ENCODE data around the gene GXYLT2.
"Not testable (repeated sequence)": the region's sequence is repeated elsewhere in the genome, so short reads cannot be mapped to it uniquely, and the experiment has no call there.

GXYLT2 gene

GRCh38 chr3:72973786-72974185 lies 85.9 kb downstream of the GXYLT2 start:
- no peak for DNase-seq (ENCODE audit: low read depth in 2 of 2)

- no peak for DNase-seq (ENCODE audit: low read depth in 2 of 2)
Observed at GRCh38 chr3:72974956-72975355, 87.1 kb downstream of the GXYLT2 start.

GRCh38 chr3:72976281-72976741 lies 88.5 kb downstream of the GXYLT2 start:
- DNase-seq (ENCODE audit: low read depth in 2 of 2): no peak

- no peak for DNase-seq (ENCODE audit: low read depth in 2 of 2)
Observed at GRCh38 chr3:72977060-72977808, 89.4 kb downstream of the GXYLT2 start.

- no peak for DNase-seq (ENCODE audit: low read depth in 2 of 2)
Observed at GRCh38 chr3:72982609-72983366, 94.9 kb downstream of the GXYLT2 start.

GRCh38 chr3:72985576-72985975 lies 97.7 kb downstream of the GXYLT2 start:
- no peak for DNase-seq (ENCODE audit: low read depth in 2 of 2)

- DNase-seq (ENCODE audit: low read depth in 2 of 2): no peak
Observed at GRCh38 chr3:72990701-72991395, 103.0 kb downstream of the GXYLT2 start.

GRCh38 chr3:72991522-72991921 lies 103.7 kb downstream of the GXYLT2 start:
- no peak for DNase-seq (ENCODE audit: low read depth in 2 of 2)

- DNase-seq (ENCODE audit: low read depth in 2 of 2): no peak
Observed at GRCh38 chr3:72993391-72993790, 105.5 kb downstream of the GXYLT2 start.

- DNase-seq (ENCODE audit: low read depth in 2 of 2): no peak
Observed at GRCh38 chr3:72995337-72995736, 107.5 kb downstream of the GXYLT2 start.

- DNase-seq (ENCODE audit: low read depth in 2 of 2): no peak
Observed at GRCh38 chr3:72996121-72996472, 108.3 kb downstream of the GXYLT2 start.

GRCh38 chr3:72996473-72997333 lies 108.9 kb downstream of the GXYLT2 start, which contains the start of gene PPP4R2:
Gene PPP4R2 (plus strand): TSS chr3:72996811. CDS start chr3:72997038, 227 bp downstream.
- peak; percentile 86 for DNase-seq (ENCODE audit: low read depth in 2 of 2)

GRCh38 chr3:72997421-72997961 lies 109.6 kb downstream of the GXYLT2 start:
- DNase-seq (ENCODE audit: low read depth in 2 of 2): peak in 1 of 2 experiments; percentile 11

- no peak for DNase-seq (ENCODE audit: low read depth in 2 of 2)
Observed at GRCh38 chr3:72998466-72998865, 110.6 kb downstream of the GXYLT2 start.

- no peak for DNase-seq (ENCODE audit: low read depth in 2 of 2)
Observed at GRCh38 chr3:72999951-73000350, 112.1 kb downstream of the GXYLT2 start.

- DNase-seq (ENCODE audit: low read depth in 2 of 2): not testable (repeated sequence)
Observed at GRCh38 chr3:73003050-73003449, 115.2 kb downstream of the GXYLT2 start.

GRCh38 chr3:73004316-73004715 lies 116.5 kb downstream of the GXYLT2 start:
- no peak for DNase-seq (ENCODE audit: low read depth in 2 of 2)

GRCh38 chr3:73007992-73008712 lies 120.3 kb downstream of the GXYLT2 start:
- DNase-seq (ENCODE audit: low read depth in 2 of 2): no peak

GRCh38 chr3:73009008-73009407 lies 121.2 kb downstream of the GXYLT2 start:
- DNase-seq (ENCODE audit: low read depth in 2 of 2): no peak

GRCh38 chr3:73009750-73010149 lies 121.9 kb downstream of the GXYLT2 start:
- no peak for DNase-seq (ENCODE audit: low read depth in 2 of 2)
